OCI-LY1 (cell line): Measurements from ENCODE around the gene ZNF627.

Source experiments
- H2AFZ ChIP-seq: fragments of 200-600 bp; sonication (generic), shearing (Covaris generic); 2 replicates; pipeline ENCODE4 v1.6.0; 2014; ENCODE audit warnings: antibody characterized with exemption, mild to moderate bottlenecking, low read length
- H3F3A ChIP-seq: fragments of 200-600 bp; sonication (generic), shearing (Covaris generic); 2 replicates; pipeline ENCODE4 v1.6.0; 2014; ENCODE audit warnings: mild to moderate bottlenecking, antibody characterized with exemption, low read length, moderate library complexity; ENCODE audit not compliant: insufficient read depth
- H3K27ac ChIP-seq: fragments of 200-600 bp; sonication (generic); 2 replicates; pipeline ENCODE4 v1.5.1; 2014; ENCODE audit warnings: low read length, mixed run types, mild to moderate bottlenecking, low read depth; ENCODE audit not compliant: poor library complexity, severe bottlenecking
- H3K27me3 ChIP-seq: fragments of 200-600 bp; sonication (generic); 2 replicates; pipeline ENCODE4 v1.6.0; 2014; ENCODE audit warnings: antibody characterized with exemption, mild to moderate bottlenecking, low read length, moderate library complexity; ENCODE audit not compliant: insufficient read depth
- H3K36me3 ChIP-seq: fragments of 200-600 bp; sonication (generic); 2 replicates; pipeline ENCODE4 v1.6.1; 2014; ENCODE audit warnings: mild to moderate bottlenecking, antibody characterized with exemption, low read length, moderate library complexity, mixed read lengths; ENCODE audit not compliant: insufficient read depth
- H3K4me1 ChIP-seq: fragments of 200-600 bp; sonication (generic); 2 replicates; pipeline ENCODE4 v1.5.1; 2014; ENCODE audit warnings: mild to moderate bottlenecking, low read length, moderate library complexity; ENCODE audit not compliant: insufficient read depth, severe bottlenecking
- H3K4me2 ChIP-seq: fragments of 200-600 bp; sonication (generic), shearing (Covaris generic); 2 replicates; pipeline ENCODE4 v1.6.1; 2014; ENCODE audit warnings: low read length
- H3K4me3 ChIP-seq: fragments of 200-600 bp; sonication (generic); 2 replicates; pipeline ENCODE4 v1.5.1; 2014; ENCODE audit warnings: low read length, low read depth, mild to moderate bottlenecking, mixed read lengths; ENCODE audit not compliant: poor library complexity, severe bottlenecking
- H3K79me2 ChIP-seq: fragments of 200-600 bp; shearing (Covaris generic); 2 replicates; pipeline ENCODE4 v1.6.1; 2016; ENCODE audit warnings: mixed run types, low read length, mixed read lengths; ENCODE audit not compliant: insufficient read depth
- H3K9ac ChIP-seq: fragments of 200-600 bp; sonication (generic), shearing (Covaris generic); 2 replicates; pipeline ENCODE4 v1.6.1; 2014; ENCODE audit warnings: mild to moderate bottlenecking, low read length, mixed read lengths
- H3K9me2 ChIP-seq: fragments of 200-600 bp; sonication (generic), shearing (Covaris generic); 2 replicates; pipeline ENCODE4 v1.6.1; 2014; ENCODE audit warnings: low read depth, mild to moderate bottlenecking, low read length, mixed read lengths
- H3K9me3 ChIP-seq: fragments of 200-600 bp; shearing (Covaris generic); 2 replicates; pipeline ENCODE4 v1.6.1; 2014; ENCODE audit warnings: low read length, mixed read lengths
- H4K20me1 ChIP-seq: fragments of 200-600 bp; sonication (generic), shearing (Covaris generic); 2 replicates; pipeline ENCODE4 v1.6.0; 2016; ENCODE audit warnings: mild to moderate bottlenecking, low read length; ENCODE audit not compliant: insufficient read depth
- EZH2 ChIP-seq: fragments of 200-600 bp; sonication (generic), shearing (Covaris generic); IDR thresholded peaks from 2 replicates; pipeline ENCODE4 v1.8.0; 2017; ENCODE audit warnings: borderline replicate concordance, mixed run types, mild to moderate bottlenecking, antibody characterized with exemption, low read length, moderate library complexity, mixed read lengths
- TF ChIP-seq, protein P1 (sequence below): fragments of 200-600 bp; sonication (generic), shearing (Covaris generic); IDR thresholded peaks from 2 replicates; pipeline ENCODE4 v1.5.1; 2017; ENCODE audit warnings: mild to moderate bottlenecking, antibody characterized with exemption, low read length, moderate library complexity, mixed read lengths

The ZNF627 gene

DNA sequence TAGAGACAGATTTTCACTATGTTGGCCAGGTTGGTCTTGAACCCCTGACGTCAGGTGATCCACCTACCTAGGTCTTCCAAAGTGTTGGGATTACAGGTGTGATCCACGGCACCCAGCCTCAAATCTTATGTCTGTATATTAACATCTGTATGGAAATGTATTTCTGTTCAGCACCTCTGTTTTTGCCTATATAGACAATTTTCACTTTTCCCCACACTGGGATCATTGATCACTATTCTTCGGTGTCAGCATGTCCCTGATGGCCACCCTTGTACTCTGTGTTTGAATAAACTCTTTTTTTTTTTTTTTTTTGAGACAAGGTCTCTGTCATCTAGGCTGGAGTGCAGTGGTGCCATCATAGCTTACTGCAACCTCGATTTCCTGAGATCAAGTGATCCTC lies 3.2 kb upstream of the ZNF627 start:
- Histone ChIP-seq H2AFZ (no peak overlapping the region), H4K20me1 (no peaks in the 10 kb centered on the region), H3K27ac (no peak overlapping the region), H3K79me2 (0 out of 2 replicates have a peak, but pooled peaks cover 3% of the 10 kb centered on the region), H3K9me2 (no peaks in the 10 kb centered on the region), H3K9me3 (no peaks in the 10 kb centered on the region), H3K27me3 (peaks cover 7% of the 10 kb centered on the region; the same call in 1 of the 2 replicates), H3F3A (no peaks in the 10 kb centered on the region), H3K9ac (no peak overlapping the region), H3K36me3 (0 out of 2 replicates have a peak, but pooled peaks cover 3% of the 10 kb centered on the region), H3K4me2 (no peak overlapping the region), H3K4me1 (peaks cover 15% of the 10 kb centered on the region), H3K4me3 (no peak overlapping the region)
- TF ChIP-seq, protein P1, sequence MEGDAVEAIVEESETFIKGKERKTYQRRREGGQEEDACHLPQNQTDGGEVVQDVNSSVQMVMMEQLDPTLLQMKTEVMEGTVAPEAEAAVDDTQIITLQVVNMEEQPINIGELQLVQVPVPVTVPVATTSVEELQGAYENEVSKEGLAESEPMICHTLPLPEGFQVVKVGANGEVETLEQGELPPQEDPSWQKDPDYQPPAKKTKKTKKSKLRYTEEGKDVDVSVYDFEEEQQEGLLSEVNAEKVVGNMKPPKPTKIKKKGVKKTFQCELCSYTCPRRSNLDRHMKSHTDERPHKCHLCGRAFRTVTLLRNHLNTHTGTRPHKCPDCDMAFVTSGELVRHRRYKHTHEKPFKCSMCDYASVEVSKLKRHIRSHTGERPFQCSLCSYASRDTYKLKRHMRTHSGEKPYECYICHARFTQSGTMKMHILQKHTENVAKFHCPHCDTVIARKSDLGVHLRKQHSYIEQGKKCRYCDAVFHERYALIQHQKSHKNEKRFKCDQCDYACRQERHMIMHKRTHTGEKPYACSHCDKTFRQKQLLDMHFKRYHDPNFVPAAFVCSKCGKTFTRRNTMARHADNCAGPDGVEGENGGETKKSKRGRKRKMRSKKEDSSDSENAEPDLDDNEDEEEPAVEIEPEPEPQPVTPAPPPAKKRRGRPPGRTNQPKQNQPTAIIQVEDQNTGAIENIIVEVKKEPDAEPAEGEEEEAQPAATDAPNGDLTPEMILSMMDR = no peak
- TF ChIP-seq EZH2 = no peak

DNA sequence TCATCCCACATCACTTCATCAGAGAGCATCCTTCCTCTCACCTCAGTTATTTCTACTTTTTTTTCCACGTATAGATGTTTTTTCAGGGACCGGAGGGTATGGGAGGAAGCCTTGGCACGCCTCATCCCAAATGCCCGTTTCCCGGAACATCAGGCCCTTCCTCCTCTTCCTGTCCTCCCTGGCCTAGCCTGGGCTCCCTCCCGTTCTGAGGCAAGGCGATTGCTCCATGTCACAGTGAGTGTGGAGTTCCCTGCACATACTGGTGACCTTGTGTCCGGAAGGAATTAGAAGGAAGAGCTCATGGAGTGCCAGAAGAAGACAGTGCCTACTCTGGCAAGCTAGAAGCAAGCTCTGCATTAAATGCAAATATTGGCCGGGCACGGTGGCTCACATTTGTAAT lies 1.1 kb upstream of the ZNF627 start:
- H3K4me3 ChIP-seq = no peak overlapping the region
- no peaks in the 10 kb centered on the region for H4K20me1 ChIP-seq
- no peak overlapping the region for H3K27ac ChIP-seq
- TF ChIP-seq, protein P1 = no peak
- no peaks in the 10 kb centered on the region for H3K27me3 ChIP-seq
- H2AFZ ChIP-seq = no peak overlapping the region
- H3K9me3 ChIP-seq = no peaks in the 10 kb centered on the region
- H3K9ac ChIP-seq = no peak overlapping the region
- no peak overlapping the region for H3K4me2 ChIP-seq
- no peaks in the 10 kb centered on the region for H3F3A ChIP-seq
- H3K4me1 ChIP-seq = peaks cover 15% of the 10 kb centered on the region
- H3K9me2 ChIP-seq = no peaks in the 10 kb centered on the region
- H3K36me3 ChIP-seq = 0 out of 2 replicates have a peak, but pooled peaks cover 3% of the 10 kb centered on the region
- H3K79me2 ChIP-seq = 0 out of 2 replicates have a peak, but pooled peaks cover 3% of the 10 kb centered on the region

DNA sequence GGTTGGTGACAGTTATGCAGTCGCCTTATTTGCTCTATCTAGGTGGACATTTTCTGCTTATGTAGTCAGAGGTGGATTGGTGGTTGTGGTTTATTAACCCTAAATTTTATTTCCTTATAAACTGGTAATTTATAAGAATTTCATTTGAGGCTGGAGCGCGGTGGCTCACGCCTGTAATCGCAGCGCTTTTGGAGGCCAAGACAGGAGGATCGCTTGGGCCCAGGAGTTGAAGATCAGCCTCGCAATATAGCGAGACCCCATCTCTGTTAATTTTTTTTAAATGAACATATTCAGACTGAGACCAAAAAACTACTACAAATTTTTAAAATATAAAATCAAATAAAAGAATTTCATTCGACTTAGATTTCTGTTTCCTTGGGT lies 810 bp downstream of the ZNF627 start:
- H2AFZ ChIP-seq = no peak overlapping the region
- H4K20me1 ChIP-seq = no peaks in the 10 kb centered on the region
- H3K9ac ChIP-seq = peak overlapping the region; percentile 72
- H3K27me3 ChIP-seq = no peaks in the 10 kb centered on the region
- H3K36me3 ChIP-seq = 0 out of 2 replicates have a peak, but pooled peaks cover 4% of the 10 kb centered on the region
- H3K27ac ChIP-seq = no peak overlapping the region
- H3K4me1 ChIP-seq = peaks cover 15% of the 10 kb centered on the region
- H3K9me3 ChIP-seq = no peaks in the 10 kb centered on the region
- H3K4me2 ChIP-seq = peak overlapping the region; percentile 75
- H3K79me2 ChIP-seq = 0 out of 2 replicates have a peak, but pooled peaks cover 3% of the 10 kb centered on the region
- H3K9me2 ChIP-seq = no peaks in the 10 kb centered on the region
- H3K4me3 ChIP-seq = peak overlapping the region; percentile 67
- H3F3A ChIP-seq = no peaks in the 10 kb centered on the region
- no peak for TF ChIP-seq EZH2
- TF ChIP-seq, protein P1 = no peak
